ENCODE data around the gene RPS6KA2. TPM values are rescaled to one million over a fixed set of nuclear protein-coding genes. Genes with fewer than 3 reads are reported as not detected.

Gene RPS6KA2
- polyA plus RNA-seq, 6 donors from 2014 or later = 2.1 to 5.4 (median 4.6) TPM

DNA sequence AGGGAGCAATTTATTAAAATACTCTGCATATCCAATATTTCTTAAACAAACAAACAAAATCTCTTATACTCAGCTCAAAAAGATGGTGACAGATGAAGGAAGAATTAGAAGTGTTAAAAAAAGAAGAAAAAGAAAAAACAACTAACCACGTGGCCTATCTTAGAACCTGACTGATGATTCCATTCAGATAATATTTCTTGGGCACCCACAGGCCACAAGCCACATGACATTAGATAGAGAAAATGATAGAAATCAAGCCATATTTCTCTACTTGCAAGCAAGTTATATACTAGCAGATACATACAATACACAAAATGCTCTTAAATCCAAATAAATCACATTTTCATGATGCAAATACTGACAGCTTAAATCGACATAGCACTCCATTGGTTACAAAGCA, 26.1 kb downstream of the RPS6KA2 start:
- Mint-ChIP-seq H3K36me3 (peaks cover 18 to 23% of the 10 kb centered on the region in 2 donors), H3K4me1 (peaks cover 0 to 8% (median 0%) of the 10 kb centered on the region in 3 donors), H3K9me3 (peaks cover 0 to 4% (median 0%) of the 10 kb centered on the region in 7 donors), H3K27me3 (peaks cover 9 to 30% (median 26%) of the 10 kb centered on the region in 3 donors), H3K4me3 (no peak overlapping the region), H3K27ac (no peak overlapping the region)
- ATAC-seq (ENCODE audit: low read depth in 2 of 2) = no peak
- no peak for DNase-seq

DNA sequence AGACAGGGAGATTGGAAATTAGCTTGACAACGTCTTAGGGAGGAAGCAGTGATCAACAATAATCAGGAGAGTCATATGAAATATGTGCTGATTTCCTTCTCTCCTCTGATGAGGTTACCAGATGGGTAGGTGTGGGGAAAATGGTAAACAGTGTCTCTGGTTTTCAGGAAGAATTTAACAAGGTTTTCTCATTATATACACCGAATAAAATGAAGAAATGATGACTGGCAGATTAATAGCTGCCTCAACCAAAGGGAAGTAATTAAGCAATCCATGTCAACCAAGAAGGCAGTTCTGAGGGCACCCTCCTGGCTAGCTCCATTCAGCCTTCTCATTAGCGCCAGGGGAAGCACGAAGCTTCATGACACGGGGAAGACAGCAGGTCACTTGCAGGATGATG, 27.8 kb downstream of the RPS6KA2 start:
- Mint-ChIP-seq H3K4me1 (peaks cover 0 to 8% (median 0%) of the 10 kb centered on the region in 3 donors), H3K27ac (no peak overlapping the region), H3K9me3 (peaks cover 0 to 4% (median 0%) of the 10 kb centered on the region in 7 donors), H3K27me3 (peaks cover 9 to 30% (median 26%) of the 10 kb centered on the region in 3 donors), H3K4me3 (no peak overlapping the region), H3K36me3 (peaks cover 18 to 27% of the 10 kb centered on the region in 2 donors)
- no peak for DNase-seq
- ATAC-seq (ENCODE audit: low read depth in 2 of 2) = no peak

DNA sequence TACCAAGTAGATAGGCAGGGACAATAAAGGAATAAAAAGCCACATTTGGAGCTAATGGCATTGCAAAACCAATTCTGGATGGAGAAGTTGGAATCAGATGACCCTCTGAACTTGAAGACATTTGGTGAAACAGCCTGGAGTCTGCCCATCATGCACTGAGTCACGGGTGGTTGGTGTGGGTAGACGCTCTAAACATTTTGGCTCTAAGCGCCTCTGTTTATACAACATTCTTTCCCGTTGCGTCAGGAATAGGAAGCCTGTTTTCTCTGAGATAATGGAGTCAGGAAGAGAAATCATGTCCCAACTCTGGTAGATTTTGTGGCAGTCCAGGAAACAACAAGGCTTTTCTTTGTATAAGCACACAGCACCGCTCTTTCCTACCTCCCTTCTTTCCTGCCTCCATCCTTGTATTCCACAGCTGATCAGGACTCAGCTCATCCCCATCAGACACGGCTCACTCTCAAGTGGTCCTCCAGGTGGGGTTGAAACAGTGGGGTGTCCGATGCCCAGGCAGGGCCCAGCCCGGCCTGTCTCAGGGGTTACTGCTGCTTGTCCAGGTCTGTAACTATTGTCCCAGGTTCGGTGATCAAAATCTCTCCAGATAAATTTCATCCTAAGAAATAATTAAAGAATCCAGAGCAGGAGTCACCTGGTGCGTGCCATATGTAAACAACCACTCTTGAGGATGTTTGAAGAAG, 28.5 kb downstream of the RPS6KA2 start:
- Mint-ChIP-seq H3K36me3 (peaks cover 18 to 27% of the 10 kb centered on the region in 2 donors), H3K4me1 (peaks cover 0 to 8% (median 0%) of the 10 kb centered on the region in 3 donors), H3K9me3 (peaks cover 0 to 4% (median 0%) of the 10 kb centered on the region in 7 donors), H3K27ac (no peak overlapping the region), H3K27me3 (peaks cover 9 to 30% (median 24%) of the 10 kb centered on the region in 3 donors), H3K4me3 (no peak overlapping the region)
- no peak for DNase-seq
- ATAC-seq (ENCODE audit: low read depth in 2 of 2) = no peak

DNA sequence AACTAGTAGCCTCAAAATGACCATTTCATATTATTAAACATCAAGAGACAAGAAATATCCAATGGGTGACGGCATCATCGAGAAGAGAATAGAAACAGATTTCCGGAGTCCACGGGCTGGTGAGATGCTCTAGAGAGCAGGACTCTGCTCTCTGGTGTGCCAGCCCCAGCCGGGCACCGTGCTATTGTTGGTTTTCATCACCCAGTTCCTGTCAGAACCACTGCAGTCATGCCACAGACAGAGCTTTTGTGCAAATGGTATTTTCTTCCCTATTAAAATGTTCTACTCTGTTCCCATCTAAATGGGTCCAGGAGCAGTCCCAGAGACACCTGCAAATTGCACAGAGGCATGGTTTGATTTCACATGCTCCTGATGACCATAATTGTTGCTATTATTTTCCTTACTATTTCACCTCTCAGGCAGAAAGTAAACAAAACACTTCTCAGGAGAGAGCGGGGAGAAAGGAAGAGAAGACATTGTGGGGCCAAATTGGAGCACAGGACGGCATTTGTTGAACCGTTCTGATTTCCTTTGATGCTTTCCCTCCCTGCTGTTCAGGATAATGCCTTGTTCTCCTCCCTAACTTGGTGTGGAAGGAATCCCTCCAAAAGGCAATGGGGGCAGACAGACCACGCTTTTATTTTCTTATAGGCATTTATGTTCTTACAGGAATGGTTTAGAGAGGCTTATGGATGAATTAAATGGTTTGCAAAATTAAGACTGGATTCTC, 29.2 kb downstream of the RPS6KA2 start:
- ATAC-seq (ENCODE audit: low read depth in 2 of 2) (no peak), DNase-seq (no peak)
- peaks cover 9 to 30% (median 21%) of the 10 kb centered on the region in 3 donors for H3K27me3 Mint-ChIP-seq
- peaks cover 18 to 27% of the 10 kb centered on the region in 2 donors for H3K36me3 Mint-ChIP-seq
- no peak overlapping the region for H3K27ac Mint-ChIP-seq
- peaks cover 0 to 4% (median 0%) of the 10 kb centered on the region in 7 donors for H3K9me3 Mint-ChIP-seq
- peaks cover 0 to 8% (median 0%) of the 10 kb centered on the region in 3 donors for H3K4me1 Mint-ChIP-seq
- H3K4me3 Mint-ChIP-seq = no peak overlapping the region

DNA sequence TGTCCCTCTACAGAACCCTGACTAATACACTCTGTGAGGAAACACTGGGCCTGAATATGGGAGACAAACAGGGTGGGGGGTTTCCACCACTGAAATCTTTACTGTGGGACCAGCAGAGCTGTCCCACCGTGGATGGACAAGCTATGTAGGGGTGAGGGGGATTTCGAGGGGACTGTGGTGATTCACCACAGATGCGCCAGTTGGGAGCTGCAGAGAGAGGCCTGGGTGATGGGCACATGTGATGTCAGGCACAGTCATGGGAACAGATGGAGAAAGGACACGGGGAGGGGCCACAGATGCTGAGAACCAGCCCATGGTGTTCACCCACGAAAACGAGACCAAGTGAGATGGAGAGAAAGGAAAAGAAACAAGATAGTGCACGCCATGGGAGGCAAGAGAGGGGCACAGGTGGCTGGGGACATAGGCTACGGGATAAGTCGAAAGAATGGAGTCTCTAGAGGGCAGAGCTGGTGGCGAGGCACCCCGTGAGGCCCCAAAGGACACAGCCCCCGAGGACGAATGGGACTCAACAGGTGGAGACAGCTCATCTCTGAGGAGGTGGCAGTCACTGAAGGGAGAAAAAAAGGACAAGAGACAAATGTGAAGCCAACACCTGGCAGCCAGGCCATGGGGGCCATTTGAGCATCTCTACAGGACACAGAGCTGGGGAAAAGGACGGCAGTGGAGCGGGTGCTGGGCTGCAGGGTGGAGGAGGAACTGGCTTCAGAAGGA, 30.1 kb downstream of the RPS6KA2 start:
- DNase-seq (no peak), ATAC-seq (ENCODE audit: low read depth in 2 of 2) (no peak)
- Mint-ChIP-seq H3K9me3 (no peaks in the 10 kb centered on the region), H3K4me3 (no peak overlapping the region), H3K36me3 (peaks cover 18 to 19% of the 10 kb centered on the region in 2 donors), H3K27me3 (peaks cover 9 to 21% (median 14%) of the 10 kb centered on the region in 3 donors), H3K27ac (no peak overlapping the region), H3K4me1 (peaks cover 0 to 8% (median 0%) of the 10 kb centered on the region in 3 donors)

DNA sequence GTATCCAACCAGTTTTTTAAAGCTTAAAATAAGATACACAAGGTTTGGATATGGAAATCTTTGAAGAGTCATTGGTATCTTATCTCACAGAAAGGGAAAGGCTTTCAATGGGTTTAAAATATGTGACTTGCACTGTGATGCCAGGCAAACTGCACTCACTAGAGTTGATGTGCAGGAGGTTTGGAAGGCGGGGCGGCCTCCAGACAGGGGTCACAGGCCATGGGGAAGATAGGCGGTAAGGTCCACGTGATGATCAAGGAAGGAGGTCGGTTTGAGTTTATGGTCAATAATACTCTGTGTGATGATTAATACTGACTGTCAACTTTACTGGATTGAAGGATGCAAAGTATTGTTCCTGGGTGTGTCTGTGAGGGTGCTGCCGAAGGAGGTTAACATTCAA, 31.1 kb downstream of the RPS6KA2 start:
- peaks cover 0 to 8% (median 1%) of the 10 kb centered on the region in 3 donors for H3K4me1 Mint-ChIP-seq
- H3K27ac Mint-ChIP-seq = no peak overlapping the region
- peaks cover 5 to 19% (median 14%) of the 10 kb centered on the region in 3 donors for H3K27me3 Mint-ChIP-seq
- H3K36me3 Mint-ChIP-seq = peaks cover 18 to 19% of the 10 kb centered on the region in 2 donors
- H3K4me3 Mint-ChIP-seq = no peak overlapping the region
- DNase-seq = no peak
- no peaks in the 10 kb centered on the region for H3K9me3 Mint-ChIP-seq
- no peak for ATAC-seq (ENCODE audit: low read depth in 2 of 2)

DNA sequence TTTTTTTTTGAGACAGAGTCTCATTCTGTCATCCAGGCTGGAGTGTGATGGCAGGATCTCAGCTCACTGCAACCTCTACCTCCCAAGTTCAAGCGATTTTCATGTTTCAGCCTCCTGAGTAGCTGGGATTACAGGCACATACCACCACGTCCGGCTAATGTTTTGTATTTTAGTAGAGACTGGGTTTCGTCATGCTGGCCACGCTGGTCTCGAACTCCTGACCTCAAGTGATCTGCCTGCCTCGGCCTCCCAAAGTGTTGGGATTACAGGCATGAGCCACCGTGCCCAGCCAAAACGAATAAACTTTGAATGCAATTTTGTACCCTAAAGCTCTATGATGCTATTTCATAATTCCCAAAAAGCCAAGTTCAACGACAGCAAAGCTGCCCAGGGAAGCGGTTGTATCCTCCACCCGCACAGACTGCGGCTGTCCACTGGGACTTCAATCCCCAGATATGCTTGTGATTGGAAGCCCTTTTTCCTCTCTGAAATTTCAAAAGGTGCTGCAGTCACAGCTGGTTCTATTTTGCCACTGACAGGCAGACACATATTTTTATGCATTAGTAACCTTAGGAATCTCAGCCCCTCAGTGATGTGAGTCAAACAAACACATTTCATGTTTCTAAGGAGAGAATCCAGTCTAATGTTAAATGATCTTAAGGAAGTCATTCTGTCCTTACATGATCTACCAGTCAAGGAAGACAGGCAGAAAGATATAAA, 31.8 kb downstream of the RPS6KA2 start:
- ATAC-seq (ENCODE audit: low read depth in 2 of 2) (no peak), DNase-seq (no peak)
- H3K4me1 Mint-ChIP-seq = peaks cover 0 to 8% (median 7%) of the 10 kb centered on the region in 3 donors
- peaks cover 5 to 19% (median 14%) of the 10 kb centered on the region in 3 donors for H3K27me3 Mint-ChIP-seq
- no peak overlapping the region for H3K27ac Mint-ChIP-seq
- peaks cover 18 to 19% of the 10 kb centered on the region in 2 donors for H3K36me3 Mint-ChIP-seq
- no peaks in the 10 kb centered on the region for H3K9me3 Mint-ChIP-seq
- no peak overlapping the region for H3K4me3 Mint-ChIP-seq

DNA sequence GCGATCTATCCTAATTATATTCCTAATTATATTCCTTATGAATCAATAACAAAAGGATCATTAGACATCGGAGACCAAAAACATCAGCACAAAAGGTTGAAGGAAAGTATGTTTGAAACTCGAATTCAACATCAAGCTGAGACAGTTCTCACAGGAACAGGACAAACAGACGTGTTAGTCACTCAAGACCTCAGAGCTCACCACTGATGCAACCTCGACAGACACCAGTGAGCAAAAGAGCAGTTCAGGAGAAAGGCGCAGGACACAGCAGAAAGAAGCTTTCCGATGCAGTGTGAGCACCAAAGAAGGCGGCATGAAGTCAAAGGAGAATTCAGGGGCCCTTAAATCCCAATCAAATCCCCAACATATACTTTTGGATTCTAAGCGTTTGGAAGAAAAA, 34.2 kb downstream of the RPS6KA2 start:
- H3K27ac Mint-ChIP-seq = peak overlapping the region in 1 of 6 donors; percentile 33
- H3K4me1 Mint-ChIP-seq = peaks cover 23 to 31% (median 29%) of the 10 kb centered on the region in 3 donors
- peaks cover 9 to 19% of the 10 kb centered on the region in 2 donors for H3K36me3 Mint-ChIP-seq
- H3K9me3 Mint-ChIP-seq = no peaks in the 10 kb centered on the region
- DNase-seq (no peak), ATAC-seq (ENCODE audit: low read depth in 2 of 2) (no peak)
- peaks cover 5 to 12% (median 8%) of the 10 kb centered on the region in 3 donors for H3K27me3 Mint-ChIP-seq
- H3K4me3 Mint-ChIP-seq = no peak overlapping the region

DNA sequence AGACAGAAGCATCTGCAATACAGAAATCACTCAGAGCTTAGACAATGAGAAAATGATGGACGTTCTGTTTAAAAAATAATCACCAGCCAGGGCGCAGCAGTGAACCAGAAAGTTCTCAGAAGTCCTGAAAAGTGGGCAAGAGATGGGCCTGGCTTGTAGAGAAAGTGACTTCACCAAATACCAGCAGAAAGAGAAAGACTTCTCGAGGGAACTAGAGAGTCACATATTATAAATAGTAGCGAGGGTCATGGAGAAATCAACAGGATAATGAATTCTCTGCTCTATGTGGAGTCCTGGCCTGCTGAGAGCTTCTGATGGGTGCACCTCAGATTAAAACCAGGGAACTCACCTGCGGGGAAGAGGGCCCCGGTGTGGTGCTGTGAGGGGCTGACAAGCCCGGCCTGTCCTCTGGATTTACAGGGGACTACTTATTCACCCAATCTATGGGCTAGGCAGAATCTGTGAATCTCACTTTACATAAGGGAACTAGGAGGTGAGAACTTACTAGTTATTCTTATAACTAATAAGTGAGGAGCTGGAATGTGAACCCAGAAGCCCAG, 35.0 kb downstream of the RPS6KA2 start:
- H3K9me3 Mint-ChIP-seq = no peaks in the 10 kb centered on the region
- H3K27ac Mint-ChIP-seq = no peak overlapping the region
- ATAC-seq (ENCODE audit: low read depth in 2 of 2) (no peak), DNase-seq (no peak)
- H3K36me3 Mint-ChIP-seq = peaks cover 4 to 13% of the 10 kb centered on the region in 2 donors
- H3K4me3 Mint-ChIP-seq = no peak overlapping the region
- peaks cover 2 to 6% (median 5%) of the 10 kb centered on the region in 3 donors for H3K27me3 Mint-ChIP-seq
- peaks cover 29 to 38% (median 29%) of the 10 kb centered on the region in 3 donors for H3K4me1 Mint-ChIP-seq

DNA sequence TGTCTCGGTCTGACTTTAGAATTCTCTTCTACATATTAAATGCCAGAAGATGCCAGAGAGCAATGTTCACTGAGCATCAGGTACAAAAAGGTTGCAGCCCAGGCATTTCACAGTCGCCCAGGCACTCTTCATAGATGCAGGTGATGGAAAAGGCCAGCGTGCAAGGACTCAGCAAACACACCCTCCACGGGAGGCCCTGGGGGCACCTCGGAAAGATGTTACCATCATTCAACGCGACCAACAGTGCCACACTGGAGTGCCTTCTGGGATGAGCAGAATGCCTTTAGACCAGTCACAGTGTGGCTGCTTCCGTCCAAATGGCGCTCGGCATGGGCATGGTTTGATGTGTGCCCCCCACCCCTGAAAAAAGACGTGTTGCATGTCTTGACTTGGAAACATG, 36.0 kb downstream of the RPS6KA2 start:
- no peak for DNase-seq
- no peak overlapping the region for H3K4me3 Mint-ChIP-seq
- H3K27ac Mint-ChIP-seq = peak overlapping the region in 1 of 6 donors; percentile 62
- peaks cover 31 to 44% (median 36%) of the 10 kb centered on the region in 3 donors for H3K4me1 Mint-ChIP-seq
- H3K27me3 Mint-ChIP-seq = no peaks in the 10 kb centered on the region
- no peak for ATAC-seq (ENCODE audit: low read depth in 2 of 2)
- H3K9me3 Mint-ChIP-seq = no peaks in the 10 kb centered on the region
- peaks cover 0 to 5% of the 10 kb centered on the region in 2 donors for H3K36me3 Mint-ChIP-seq

DNA sequence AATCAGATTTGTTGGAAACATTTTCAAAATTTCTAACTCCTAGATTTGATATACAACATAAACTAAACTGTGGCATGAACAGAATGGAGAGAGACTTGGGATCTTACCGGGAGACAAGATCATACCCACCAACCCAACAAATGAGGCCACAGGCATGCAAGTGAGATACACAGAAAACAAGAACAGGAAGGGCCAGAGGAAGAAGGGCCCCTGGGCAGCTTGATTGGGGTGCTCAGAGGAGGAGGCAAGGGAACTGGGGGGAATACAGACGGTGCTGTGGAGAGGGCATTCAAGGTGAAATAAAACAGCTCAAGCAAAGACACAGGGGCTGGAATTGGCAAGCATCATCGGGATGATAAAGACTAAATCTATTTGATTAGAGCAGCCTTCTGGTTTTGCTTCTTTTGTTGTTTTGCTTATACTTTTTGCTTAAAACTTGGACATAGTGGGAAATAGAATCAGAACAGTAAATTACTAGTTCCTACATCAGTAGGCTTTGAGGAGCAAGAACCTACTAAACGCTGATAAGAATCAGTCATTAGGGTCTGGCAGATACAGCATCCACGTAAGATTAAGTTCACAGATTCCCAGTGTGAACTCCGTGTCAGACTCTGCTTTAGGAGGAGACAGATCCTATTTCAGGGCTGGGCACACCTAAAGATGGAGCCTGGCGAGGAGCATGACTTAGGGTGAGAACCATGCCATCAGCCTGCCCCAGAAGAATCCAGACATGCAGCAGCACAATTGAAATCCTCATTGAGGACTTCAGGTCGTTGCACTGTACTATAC, 37.1 kb downstream of the RPS6KA2 start:
- Mint-ChIP-seq H3K27ac (peak overlapping the region in 3 of 6 donors; percentile 59 to 77 (median 60)), H3K9me3 (no peaks in the 10 kb centered on the region), H3K4me3 (peak overlapping the region in 6 of 8 donors; percentile 50 to 80 (median 62)), H3K36me3 (no peaks in the 10 kb centered on the region), H3K27me3 (no peaks in the 10 kb centered on the region), H3K4me1 (peaks cover 31 to 44% (median 36%) of the 10 kb centered on the region in 3 donors)
- ATAC-seq (ENCODE audit: low read depth in 2 of 2) (no peak), DNase-seq (no peak)

DNA sequence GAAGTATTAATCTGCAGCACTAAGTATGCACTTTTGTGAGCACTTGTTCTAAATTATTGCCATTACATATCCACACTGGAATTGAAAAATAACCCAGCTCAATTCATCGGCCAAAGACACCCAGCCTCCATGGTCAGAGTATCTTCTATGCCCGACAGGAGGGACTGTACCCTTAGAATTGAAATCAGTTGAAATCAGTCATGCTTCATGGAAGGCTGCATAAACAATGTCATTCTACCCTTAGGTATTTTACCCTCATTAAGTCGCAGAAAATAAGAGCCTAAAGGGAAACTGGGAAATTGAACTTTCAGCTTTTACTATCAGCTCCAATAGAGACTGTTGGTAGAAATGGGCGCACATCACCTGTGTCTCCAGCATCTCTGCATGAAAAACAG, 37.7 kb downstream of the RPS6KA2 start:
- DNase-seq = peak; percentile 11
- ATAC-seq (ENCODE audit: low read depth in 2 of 2) = no peak
- Mint-ChIP-seq H3K27ac (peak overlapping the region in 4 of 6 donors; percentile 35 to 81 (median 60)), H3K4me3 (peak overlapping the region; percentile 50 to 92 (median 72)), H3K9me3 (no peaks in the 10 kb centered on the region), H3K27me3 (no peaks in the 10 kb centered on the region), H3K36me3 (no peaks in the 10 kb centered on the region), H3K4me1 (peaks cover 31 to 44% (median 36%) of the 10 kb centered on the region in 3 donors)

Measured in naive B cell (primary cell).